Esophagus (tissue), 2 donors: ENCODE measurements around the gene PSMB7. TPM values are rescaled to one million over a fixed set of nuclear protein-coding genes. Genes with fewer than 3 reads are reported as not detected.

Experiments used
- H3K27ac ChIP-seq, 2 donors: one replicate each; pipeline ENCODE4 v1.5.1; 2013; ENCODE audit warnings: low read depth in 2 of 2, mild to moderate bottlenecking in 2 of 2, inconsistent platforms in 1 of 2, low read length in 1 of 2, moderate library complexity in 1 of 2
- H3K27me3 ChIP-seq, 2 donors: one replicate each; pipeline ENCODE4 v1.6.1; 2013; ENCODE audit warnings: low read length in 2 of 2, control low read depth in 1 of 2, mild to moderate bottlenecking in 1 of 2; ENCODE audit not compliant: insufficient read depth in 2 of 2, control insufficient read depth in 1 of 2
- H3K36me3 ChIP-seq, 2 donors: one replicate each; pipeline ENCODE4 v1.6.1; 2013; ENCODE audit warnings: low read length in 1 of 2; ENCODE audit not compliant: control insufficient read depth in 2 of 2, insufficient read depth in 2 of 2
- H3K4me1 ChIP-seq, 2 donors: one replicate each; pipeline ENCODE4 v1.6.1; 2013; ENCODE audit warnings: low read length in 1 of 2; ENCODE audit not compliant: control insufficient read depth in 2 of 2, insufficient read depth in 2 of 2
- H3K4me3 ChIP-seq, 2 donors: one replicate each; pipeline ENCODE4 v1.5.1; 2013; ENCODE audit warnings: low read length in 2 of 2, mild to moderate bottlenecking in 2 of 2, low read depth in 1 of 2, moderate library complexity in 1 of 2
- H3K9me3 ChIP-seq, 2 donors: one replicate each; pipeline ENCODE4 v1.6.1; 2013; ENCODE audit warnings: mild to moderate bottlenecking in 2 of 2, low read depth in 1 of 2, low read length in 1 of 2, moderate library complexity in 1 of 2; ENCODE audit not compliant: control insufficient read depth in 2 of 2, insufficient read depth in 1 of 2
- WGBS, 2 donors: extraction: QIAGEN DNeasy Blood & Tissue Kit; methylation state at CpG; one replicate each; pipeline ENCODE4 v1.1.7; 2013; 5-methylcytosine and 5-hydroxymethylcytosine counted together
- polyA plus RNA-seq, 2 donors: library from polyadenylated mRNA; stranded (reverse); fragments of 200-250 nt; gene quantifications; one replicate each; pipeline ENCODE4 v1.2.3, GENCODE V29; 2013
- donor health status: healthy with polysubstance abuse.
- donor health status: Bipolar disorder and iron deficiency.

PSMB7 gene
- polyA plus RNA-seq, 2 donors = 137 to 190 TPM

- WGBS, 2 donors = 93% methylated on average over 8 of the region's 8 CpGs
- Histone ChIP-seq H3K27ac (no peak overlapping the region), H3K9me3 (no peaks in the 10 kb centered on the region), H3K36me3 (peaks cover 5 to 46% of the 10 kb centered on the region in 2 donors), H3K4me3 (no peak overlapping the region), H3K4me1 (no peaks in the 10 kb centered on the region), H3K27me3 (no peaks in the 10 kb centered on the region)
Observed at GRCh38 chr9:124349267-124349666, 66.0 kb downstream of the PSMB7 start.

- Histone ChIP-seq H3K27ac (no peak overlapping the region), H3K4me3 (no peak overlapping the region), H3K9me3 (no peaks in the 10 kb centered on the region), H3K36me3 (peaks cover 5 to 47% of the 10 kb centered on the region in 2 donors), H3K4me1 (no peaks in the 10 kb centered on the region), H3K27me3 (no peaks in the 10 kb centered on the region)
- 89 to 91% methylated on average over 12 of the region's 12 CpGs for WGBS, 2 donors
Observed at GRCh38 chr9:124348831-124349230, 66.4 kb downstream of the PSMB7 start.

GRCh38 chr9:124348363-124348762 lies 66.9 kb downstream of the PSMB7 start:
- no peak overlapping the region for H3K4me3 ChIP-seq
- 92 to 96% methylated on average over 3 of the region's 3 CpGs for WGBS, 2 donors
- no peaks in the 10 kb centered on the region for H3K27me3 ChIP-seq
- peaks cover under 1 to 1% of the 10 kb centered on the region in 2 donors for H3K4me1 ChIP-seq
- H3K27ac ChIP-seq = no peak overlapping the region
- no peaks in the 10 kb centered on the region for H3K9me3 ChIP-seq
- H3K36me3 ChIP-seq = peaks cover 5 to 43% of the 10 kb centered on the region in 2 donors

GRCh38 chr9:124347968-124348358 lies 67.3 kb downstream of the PSMB7 start:
- H3K4me3 ChIP-seq = no peak overlapping the region
- H3K36me3 ChIP-seq = peaks cover 5 to 39% of the 10 kb centered on the region in 2 donors
- peaks cover 2 to 3% of the 10 kb centered on the region in 2 donors for H3K4me1 ChIP-seq
- H3K9me3 ChIP-seq = no peaks in the 10 kb centered on the region
- no peaks in the 10 kb centered on the region for H3K27me3 ChIP-seq
- no peak overlapping the region for H3K27ac ChIP-seq
- WGBS, 2 donors = 86 to 94% methylated on average over 8 of the region's 8 CpGs

- Histone ChIP-seq H3K9me3 (no peaks in the 10 kb centered on the region), H3K4me3 (no peak overlapping the region), H3K27me3 (no peaks in the 10 kb centered on the region), H3K27ac (no peak overlapping the region), H3K4me1 (peaks cover 2 to 6% of the 10 kb centered on the region in 2 donors), H3K36me3 (peaks cover 5 to 33% of the 10 kb centered on the region in 2 donors)
- 87 to 89% methylated on average over 26 of the region's 26 CpGs for WGBS, 2 donors
Observed at GRCh38 chr9:124347206-124347967, 67.9 kb downstream of the PSMB7 start.

- 87 to 90% methylated on average over 34 of the region's 34 CpGs for WGBS, 2 donors
- no peak overlapping the region for H3K4me3 ChIP-seq
- no peak overlapping the region for H3K27ac ChIP-seq
- H3K36me3 ChIP-seq = peaks cover 5 to 33% of the 10 kb centered on the region in 2 donors
- H3K27me3 ChIP-seq = no peaks in the 10 kb centered on the region
- H3K4me1 ChIP-seq = peaks cover 2 to 6% of the 10 kb centered on the region in 2 donors
- no peaks in the 10 kb centered on the region for H3K9me3 ChIP-seq
Observed at GRCh38 chr9:124346347-124347163, 68.7 kb downstream of the PSMB7 start.

GRCh38 chr9:124345751-124346281 lies 69.4 kb downstream of the PSMB7 start:
- Histone ChIP-seq H3K4me1 (peaks cover 2 to 6% of the 10 kb centered on the region in 2 donors), H3K9me3 (no peaks in the 10 kb centered on the region), H3K36me3 (peaks cover 0 to 31% of the 10 kb centered on the region in 2 donors), H3K27me3 (no peaks in the 10 kb centered on the region), H3K4me3 (no peak overlapping the region), H3K27ac (no peak overlapping the region)
- 77 to 81% methylated on average over 9 of the region's 9 CpGs for WGBS, 2 donors

- Histone ChIP-seq H3K27ac (no peak overlapping the region), H3K27me3 (no peaks in the 10 kb centered on the region), H3K4me3 (no peak overlapping the region), H3K36me3 (peaks cover 0 to 27% of the 10 kb centered on the region in 2 donors), H3K9me3 (no peaks in the 10 kb centered on the region), H3K4me1 (peaks cover 2 to 6% of the 10 kb centered on the region in 2 donors)
- WGBS, 2 donors = 86 to 88% methylated on average over 14 of the region's 14 CpGs
Observed at GRCh38 chr9:124345063-124345462, 70.2 kb downstream of the PSMB7 start.

GRCh38 chr9:124344291-124345050 lies 70.8 kb downstream of the PSMB7 start:
- Histone ChIP-seq H3K4me3 (no peak overlapping the region), H3K9me3 (no peaks in the 10 kb centered on the region), H3K27me3 (no peaks in the 10 kb centered on the region), H3K4me1 (peaks cover 2 to 6% of the 10 kb centered on the region in 2 donors), H3K36me3 (peaks cover 0 to 22% of the 10 kb centered on the region in 2 donors), H3K27ac (no peak overlapping the region)
- WGBS, 2 donors = 86 to 87% methylated on average over 29 of the region's 29 CpGs
